Vein endothelial cell (primary cell): ENCODE measurements around the gene POLQ. TPM values are rescaled to one million over a fixed set of nuclear protein-coding genes. Genes with fewer than 3 reads are reported as not detected.

Experiments used
- total RNA-seq: library from RNA; depleted of rRNA; stranded (reverse); fragments of >200 nt; gene quantifications from 2 replicates; pipeline ENCODE4 v1.2.3, GENCODE V29; 2012

The POLQ gene
- 2.3 and 5.3 TPM in 2 replicates for total RNA-seq

DNA sequence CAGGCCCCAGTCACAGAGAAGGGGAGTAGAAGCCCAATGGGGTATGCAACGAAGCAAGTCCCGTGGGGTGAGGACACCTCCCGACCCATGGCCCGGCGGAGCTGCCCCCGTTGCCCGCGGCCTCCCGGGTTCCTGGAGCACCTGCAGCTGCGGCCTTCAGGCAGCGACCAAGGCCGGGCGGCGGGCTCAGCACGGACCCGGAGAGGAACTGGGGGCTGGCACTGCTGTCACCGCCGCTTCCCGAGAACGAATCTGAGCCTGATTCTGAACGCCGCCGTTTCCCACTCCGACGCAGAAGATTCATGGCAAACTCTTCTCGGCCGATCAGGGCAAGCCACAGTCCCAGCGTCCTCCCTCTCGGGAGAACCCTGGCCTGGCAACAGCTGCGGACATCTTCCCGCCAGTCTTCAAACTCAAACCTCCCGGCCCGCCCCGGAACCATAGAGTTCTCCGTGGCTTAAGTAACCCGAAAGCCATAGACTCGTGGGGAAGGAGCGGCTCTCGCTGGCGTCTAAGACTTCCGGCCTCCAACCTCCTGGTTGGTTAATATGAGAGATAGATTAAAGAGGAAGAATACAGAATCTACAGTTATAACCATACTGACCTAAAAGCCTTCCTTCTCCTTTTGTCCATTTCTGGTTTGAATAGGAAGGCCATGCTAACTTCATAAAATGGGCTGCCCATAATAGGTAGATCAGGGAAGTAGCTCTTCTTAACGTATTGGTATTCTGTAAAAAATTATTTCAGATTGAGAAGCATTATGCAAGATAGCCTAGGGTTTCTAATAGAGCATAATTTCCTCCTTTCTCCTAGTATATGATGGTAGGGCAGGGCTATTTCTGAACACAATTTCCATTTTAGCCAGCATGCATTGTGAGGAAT, at the start of gene POLQ:
Gene POLQ (minus strand): TSS at position 415 of the 882 bp plus-strand sequence. CDS start 111 bp downstream, at position 304.

DNA sequence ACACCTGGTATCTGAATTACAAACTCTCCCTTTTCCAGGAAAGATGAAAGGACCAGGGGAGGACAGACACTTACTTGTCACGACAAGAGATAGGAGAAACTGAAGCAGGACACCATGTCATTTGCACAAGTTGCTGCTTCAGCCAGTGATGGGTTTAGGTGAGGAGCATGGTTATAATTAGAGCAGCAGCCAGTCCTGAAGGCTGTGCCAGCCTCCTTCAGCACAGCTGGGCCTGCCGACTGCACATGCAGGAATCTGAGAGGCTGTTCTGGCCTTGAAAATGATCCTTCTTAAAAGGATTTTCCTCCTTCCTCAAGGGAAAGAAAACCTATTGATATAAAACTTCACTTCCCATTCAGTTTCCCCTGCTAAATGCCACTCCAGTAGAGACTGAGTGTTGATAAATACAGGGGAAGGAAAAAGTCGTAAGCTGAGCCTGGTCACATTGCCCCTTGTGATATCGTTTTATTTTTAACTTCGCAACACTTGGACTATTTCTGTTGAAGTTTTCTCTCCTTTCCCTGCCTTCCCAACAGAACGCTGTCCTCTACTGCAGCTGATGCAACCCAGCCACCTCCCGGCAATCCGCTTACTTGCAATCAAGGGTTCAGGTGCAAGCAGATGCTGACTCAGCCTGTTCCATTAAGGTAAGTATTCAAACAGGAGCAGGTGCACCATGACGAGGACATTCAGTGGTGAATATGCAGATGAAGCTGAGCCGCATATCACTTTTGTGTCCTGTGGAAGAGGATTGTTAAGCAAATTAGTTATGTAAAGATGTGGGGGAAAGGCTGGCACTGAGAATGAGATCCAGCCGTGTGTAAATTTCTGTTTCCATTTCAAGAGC, 47.3 kb upstream of the POLQ start, which contains the start of gene FBXO40:
Gene FBXO40 (plus strand): TSS at position 524 of the 847 bp plus-strand sequence. CDS start 27,197 bp downstream, outside the sequence.

DNA sequence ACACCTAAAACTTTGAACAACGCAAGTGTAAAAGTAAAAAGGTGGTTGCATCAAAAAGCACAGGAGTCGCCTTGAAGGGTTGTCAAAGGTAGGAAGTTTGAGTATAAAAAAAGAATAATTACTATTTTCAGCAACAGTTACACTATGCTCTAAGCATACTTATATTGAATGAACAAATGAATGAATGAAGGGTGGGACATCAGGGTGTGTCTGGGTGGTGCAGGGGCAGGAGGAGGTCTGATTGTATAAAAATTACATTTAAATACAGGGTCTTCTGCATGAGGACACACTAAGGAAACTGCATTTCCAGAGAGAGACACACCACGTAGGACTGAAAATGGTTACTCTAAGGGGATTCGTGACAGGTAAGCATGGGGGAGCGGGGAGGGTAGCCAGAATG, 21.9 kb upstream of the POLQ start, which contains the start of gene ARGFX:
Gene ARGFX (plus strand): TSS at position 301 of the 400 bp plus-strand sequence. CDS start 2,765 bp downstream, outside the sequence.

Other genes starting within 250 kb of the POLQ start
- gene ARGFX, start 22.0 kb upstream of the POLQ start, total RNA-seq = not detected in 2 replicates
- gene FBXO40, start 47.4 kb upstream of the POLQ start, total RNA-seq = not detected in 2 replicates
- gene HCLS1, start 114.9 kb upstream of the POLQ start, total RNA-seq = 31.7 and 34.3 TPM in 2 replicates
- gene GOLGB1, start 203.8 kb upstream of the POLQ start, total RNA-seq = 35.3 and 48.3 TPM in 2 replicates